HG02571 (cell line): ENCODE measurements around the gene SERP2.

Source experiments
- ATAC-seq: cut with Tn5 transposase; IDR thresholded peaks from one replicate; pipeline ENCODE4 v1.9.1; 2021; ENCODE audit warnings: mild to moderate bottlenecking, moderate library complexity; ENCODE audit not compliant: unreplicated experiment

The SERP2 gene

DNA sequence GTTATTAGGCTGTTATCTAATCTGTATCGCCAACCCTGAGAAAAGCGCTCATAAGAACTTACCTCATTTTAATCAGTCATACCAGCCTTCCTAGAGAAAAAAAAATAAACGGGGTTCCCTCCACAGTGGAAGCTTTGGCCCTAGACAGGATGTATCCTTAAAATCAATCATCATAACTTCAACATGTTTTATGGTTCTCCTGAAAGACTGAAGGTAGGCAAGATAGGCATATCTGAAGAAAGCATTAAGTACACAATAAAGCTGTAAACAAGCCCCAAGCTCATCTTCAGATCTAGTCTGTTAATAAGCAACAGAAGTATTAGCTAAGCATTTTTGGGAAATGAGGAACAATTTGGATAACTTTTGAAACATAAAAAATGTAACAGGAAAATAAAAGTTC, 18.7 kb upstream of the SERP2 start:
- ATAC-seq, result no peak

DNA sequence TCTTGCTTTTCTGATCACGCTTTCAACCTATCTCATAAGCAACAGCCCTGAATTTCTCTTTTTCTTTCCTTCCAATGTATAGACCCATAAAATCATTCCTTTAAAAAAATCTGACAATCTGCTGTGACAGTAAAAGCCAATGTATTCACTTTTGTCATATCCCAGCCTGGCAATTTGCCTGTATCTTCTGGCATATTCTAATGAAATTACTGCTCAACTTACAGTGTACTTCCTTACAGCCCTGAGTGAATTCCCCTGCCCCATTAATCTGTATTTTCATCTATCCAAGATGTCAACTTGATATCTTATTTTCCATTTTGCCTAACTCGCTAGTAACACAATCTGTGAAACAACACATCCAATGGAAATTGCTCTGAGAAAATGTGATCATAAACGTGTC, 18.0 kb upstream of the SERP2 start:
- no peak for ATAC-seq

GRCh38 chr13:44359983-44360375, 13.6 kb upstream of the SERP2 start:
- no peak for ATAC-seq

DNA sequence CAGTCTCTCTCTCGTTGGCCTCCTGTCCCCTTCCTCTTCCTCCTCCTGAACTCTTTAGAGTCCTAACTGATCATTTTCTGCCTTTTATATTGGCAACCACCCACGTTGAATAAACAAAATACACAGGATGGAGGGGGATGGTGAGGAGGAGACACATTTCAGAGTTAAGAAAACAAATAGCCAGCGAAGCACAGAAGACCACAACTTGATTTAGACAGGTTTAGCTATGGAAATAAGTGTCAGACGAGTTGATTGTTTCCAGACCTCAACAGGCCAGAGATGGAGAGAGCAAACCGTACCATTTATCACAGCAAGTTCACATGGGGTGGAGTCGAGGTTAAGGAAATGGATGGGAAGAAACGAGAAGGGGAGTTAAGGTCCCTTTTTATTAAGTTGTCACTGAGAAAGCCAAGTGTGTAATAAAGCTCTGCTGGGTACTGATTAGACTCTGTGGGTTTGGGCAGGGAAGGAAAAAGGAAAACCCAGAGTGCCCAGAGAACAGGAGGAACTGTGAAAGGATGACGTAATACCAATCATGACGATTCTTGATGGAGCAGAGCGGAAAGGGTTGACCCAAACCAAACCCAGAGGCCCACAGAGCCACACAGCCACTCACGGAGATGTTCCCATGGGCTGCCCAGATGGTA, 11.1 kb upstream of the SERP2 start:
- ATAC-seq, result no peak

- no peak for ATAC-seq
These were observed 9.8 kb upstream of the SERP2 start for GRCh38 chr13:44363631-44364344.

DNA sequence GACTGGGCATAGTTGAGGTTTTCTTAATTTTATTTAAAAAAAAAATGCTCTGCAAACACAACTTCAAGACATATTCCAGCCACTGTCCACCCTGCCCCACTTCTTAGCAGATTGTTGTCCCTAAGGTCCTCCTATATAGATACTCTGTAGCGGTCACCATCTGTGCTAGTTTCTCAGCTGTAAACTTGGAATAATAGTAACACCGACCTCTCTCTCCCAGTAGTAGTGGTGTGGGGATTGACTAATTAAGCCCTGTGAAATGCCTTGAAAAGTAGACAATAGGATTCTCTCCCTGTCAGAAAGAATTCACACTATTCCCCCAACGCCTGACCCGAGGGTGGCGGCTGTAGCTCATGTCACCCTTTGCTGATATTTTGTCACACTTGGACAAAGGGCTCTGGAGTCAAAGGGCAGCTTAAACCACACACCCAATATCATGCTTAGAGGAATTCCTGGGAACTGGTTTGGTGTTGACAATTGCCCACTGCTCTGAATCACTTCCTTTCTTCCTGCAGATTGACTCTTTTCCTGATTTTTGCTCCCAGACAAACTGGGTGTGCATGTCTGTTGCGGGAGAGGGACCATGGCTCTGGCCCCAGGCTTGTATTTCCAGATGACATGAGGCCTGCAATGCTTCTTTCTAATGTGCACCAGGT, 9.2 kb upstream of the SERP2 start:
- ATAC-seq, result no peak

DNA sequence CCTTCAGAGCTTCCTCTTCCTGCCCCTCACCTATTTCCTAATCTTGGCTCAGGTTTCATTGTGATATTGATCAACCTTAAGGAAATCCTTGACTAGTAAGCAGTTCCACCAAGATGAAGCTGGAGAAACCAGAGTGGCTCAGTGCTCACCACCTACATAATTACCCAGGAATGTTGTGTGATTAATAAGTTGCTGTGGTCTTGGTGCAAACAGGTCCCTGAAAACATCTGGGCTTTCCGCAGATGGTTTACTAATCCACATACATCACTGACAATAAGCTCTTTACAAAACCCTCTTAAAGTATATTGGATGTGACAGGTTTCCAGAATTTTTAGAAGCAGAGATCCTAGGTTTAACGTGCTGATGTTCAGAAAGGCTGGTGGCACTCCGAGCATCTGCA, 8.6 kb upstream of the SERP2 start:
- ATAC-seq, result no peak

- no peak for ATAC-seq
These were observed 7.7 kb upstream of the SERP2 start for GRCh38 chr13:44365899-44366298.

- ATAC-seq, result no peak
These were observed 5.5 kb upstream of the SERP2 start for GRCh38 chr13:44368062-44368591.

DNA sequence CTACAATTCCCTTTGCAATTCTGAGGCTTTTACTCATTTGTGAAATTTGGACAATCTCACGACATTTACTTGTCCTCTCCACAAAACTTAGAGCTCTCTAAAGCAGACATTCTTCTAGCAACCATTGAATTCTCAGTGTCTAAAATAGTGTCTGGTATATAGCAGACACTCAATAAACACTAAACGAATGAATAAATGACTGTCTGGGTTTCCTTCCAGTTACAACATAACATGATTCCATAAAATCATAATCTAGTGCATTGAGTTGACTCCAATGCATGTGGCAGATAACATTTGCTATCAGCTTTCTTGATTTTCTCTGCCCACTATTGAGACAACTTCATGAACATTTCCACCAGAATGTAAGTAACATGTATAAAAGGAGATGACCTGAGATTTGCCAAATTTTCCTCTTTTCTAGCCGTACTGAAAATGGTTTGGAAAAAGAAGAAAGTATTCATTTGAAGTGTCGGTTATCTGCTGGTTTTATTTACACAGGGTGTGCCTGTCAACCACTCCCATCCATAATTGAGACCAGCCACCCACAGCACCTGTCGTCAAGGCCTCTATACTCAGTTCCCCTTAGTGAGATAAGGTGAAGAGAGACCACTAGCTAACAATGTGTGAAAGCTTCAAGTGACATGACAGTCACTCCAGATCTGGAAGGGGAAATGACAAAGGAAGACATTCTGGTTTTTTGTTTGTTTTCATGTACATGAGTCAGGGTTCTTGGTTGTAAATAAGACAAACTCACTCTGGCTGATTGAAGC, 4.8 kb upstream of the SERP2 start:
- ATAC-seq, result no peak

DNA sequence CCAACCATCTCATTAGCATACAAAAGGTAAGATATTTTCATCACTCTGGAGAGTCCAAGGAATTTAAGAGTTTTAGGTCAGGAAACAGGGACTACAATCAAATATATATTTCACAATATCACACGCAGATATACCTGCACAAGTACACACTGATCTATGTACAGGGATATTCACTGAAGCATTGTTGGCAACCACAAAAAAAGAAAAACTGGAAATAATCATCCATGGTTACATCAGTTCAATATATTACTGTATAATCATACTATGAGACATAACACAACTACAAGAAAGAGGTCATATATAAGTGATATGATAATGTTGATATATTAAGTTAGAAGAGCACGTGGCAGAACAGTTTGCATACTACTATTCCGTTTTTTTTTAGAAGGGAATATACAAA, 2.2 kb upstream of the SERP2 start:
- ATAC-seq, result no peak

DNA sequence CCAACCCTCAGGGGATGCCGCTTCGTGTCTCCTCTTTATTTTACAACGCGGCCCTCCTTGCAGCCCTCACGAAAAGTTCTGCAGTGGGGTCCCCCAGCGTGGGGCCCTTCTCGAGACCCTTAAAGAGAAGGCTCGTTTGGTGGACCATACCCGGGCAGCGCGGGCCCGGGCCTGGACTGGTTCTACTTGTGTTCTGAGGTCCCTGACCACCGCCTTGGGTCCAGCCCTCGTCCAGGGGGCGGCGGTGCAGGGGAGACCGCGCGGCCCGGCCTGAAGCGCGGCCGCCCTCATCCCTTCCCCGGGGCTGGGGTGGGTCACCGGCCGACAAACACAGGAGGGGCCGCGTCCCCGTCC, 400 bp upstream of the SERP2 start:
- no peak for ATAC-seq

DNA sequence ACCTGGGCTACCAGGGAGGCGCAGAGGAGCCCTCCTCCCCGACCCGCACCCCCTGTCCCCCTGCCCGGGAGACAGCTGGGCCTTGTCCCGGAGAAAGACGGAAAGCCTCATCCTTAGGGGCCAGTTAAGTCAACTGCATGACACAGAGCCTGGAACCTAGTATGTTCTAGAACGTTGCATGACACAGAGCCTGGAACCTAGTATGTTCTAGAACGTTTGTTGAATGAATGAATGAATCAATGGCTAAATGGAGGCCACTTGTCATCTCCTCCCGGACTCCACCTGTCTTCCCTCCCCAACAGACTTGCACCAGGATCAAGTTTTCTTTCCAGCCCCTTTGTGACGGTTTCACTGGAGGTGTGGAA, 706 bp downstream of the SERP2 start:
- ATAC-seq, result no peak

DNA sequence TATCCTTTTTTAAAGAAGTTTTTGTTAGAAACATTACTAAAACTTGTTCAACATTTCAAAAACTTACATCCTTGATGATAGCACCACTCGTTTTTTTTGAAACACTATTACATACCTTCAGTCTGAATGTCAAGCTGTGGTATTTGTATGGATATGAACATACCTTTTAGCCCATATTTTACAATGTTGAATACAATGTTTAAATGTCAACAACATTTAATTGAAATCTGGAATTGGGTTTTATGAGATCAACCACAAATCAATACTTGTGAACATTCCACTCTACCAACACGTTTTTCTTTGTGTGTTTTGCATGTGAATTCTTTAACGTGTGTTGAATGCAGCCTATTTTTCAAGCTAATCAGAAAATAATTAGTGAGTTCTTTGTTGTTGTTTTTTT, 4.7 kb downstream of the SERP2 start:
- no peak for ATAC-seq

DNA sequence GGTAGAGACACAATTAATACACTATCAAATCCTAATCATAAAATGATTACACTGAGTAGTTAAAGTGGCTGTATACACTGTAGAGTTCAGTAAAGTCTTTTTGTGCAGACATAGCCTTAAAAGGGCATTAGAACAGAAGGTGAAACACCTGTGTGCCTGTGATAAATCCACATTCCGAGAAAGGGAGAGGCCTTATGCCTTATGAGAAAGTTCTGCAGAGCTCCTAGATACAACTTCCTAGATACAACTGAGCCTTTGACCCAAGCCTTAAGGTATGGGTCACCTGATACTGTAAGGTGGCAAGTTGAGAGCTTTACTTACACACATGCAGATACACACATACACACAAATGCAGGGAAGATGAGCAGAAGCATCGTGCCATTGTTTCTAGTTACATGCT, 6.3 kb downstream of the SERP2 start:
- no peak for ATAC-seq

DNA sequence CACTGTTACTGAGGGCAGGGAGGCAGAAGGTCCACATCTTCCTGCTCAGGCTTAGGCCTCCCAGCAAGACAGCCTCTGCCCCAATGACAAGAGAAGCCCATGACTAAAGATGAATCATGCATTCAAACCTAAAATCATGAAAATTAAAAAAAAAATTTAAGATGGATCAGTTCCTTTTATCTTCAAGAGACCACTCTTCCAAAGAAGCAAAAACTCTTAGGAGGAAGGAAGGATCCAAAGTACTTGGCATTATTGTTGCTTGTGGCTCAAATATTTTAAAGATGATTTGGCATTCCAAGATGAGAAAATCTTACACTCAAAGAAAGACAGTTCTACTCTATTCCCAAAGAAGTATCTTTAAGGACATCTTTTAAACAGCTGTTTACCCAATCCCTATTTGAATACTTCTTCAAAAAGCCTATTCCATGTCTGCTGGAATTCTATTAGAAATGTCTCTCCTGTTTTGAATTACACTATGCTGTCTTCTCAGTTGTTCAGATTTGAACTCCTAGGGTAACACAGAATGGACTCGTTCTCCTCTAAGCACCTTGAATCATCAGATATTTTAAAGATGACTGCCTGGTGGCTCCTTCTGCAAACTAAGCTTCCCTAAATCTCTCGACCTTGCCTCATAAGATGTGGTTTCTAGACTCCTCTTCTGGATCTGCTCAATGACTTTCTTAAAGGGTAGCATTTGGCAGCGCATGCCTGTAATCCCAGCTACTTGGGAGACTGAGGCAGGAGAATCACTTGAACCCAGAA, 7.0 kb downstream of the SERP2 start:
- no peak for ATAC-seq

GRCh38 chr13:44382635-44383145, 9.1 kb downstream of the SERP2 start:
- ATAC-seq, result no peak

DNA sequence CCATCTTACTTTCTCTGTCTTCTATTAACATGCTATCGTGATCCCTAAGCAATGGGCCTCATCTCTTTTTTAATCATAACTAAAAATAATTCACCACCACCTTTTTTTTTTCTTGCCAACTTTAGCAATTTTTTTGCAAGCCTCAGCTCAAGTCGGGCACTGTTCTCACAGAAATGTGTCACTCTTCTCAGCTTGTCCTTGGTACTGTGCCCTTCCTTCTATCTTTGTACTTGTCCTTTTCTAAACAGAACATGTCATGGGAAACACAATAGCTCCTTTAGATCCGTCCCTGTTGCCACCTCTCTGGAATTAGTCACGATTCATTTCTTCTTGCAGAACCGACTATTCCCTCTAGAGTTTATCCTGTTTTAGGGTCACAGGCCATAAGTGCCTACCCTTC, 10.3 kb downstream of the SERP2 start:
- ATAC-seq, result no peak

DNA sequence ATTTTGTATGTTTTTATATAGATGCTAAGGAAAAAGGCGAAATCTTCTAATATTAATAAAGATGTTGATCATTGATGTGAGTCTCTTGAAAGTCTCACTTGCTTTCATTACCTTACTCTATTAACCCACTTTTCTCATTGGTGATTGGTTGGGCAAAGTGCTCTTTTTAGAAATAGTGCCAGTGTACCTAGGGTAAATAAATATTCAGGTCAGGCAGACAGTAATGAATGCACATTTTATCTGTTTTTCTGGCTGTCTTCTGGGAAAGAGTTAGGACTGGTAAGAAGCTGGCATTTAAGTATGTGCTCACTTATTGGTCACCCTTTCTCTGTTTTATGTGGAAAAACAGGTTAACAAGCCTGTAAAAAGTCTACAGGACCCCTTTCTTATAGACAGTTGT, 11.2 kb downstream of the SERP2 start:
- no peak for ATAC-seq

DNA sequence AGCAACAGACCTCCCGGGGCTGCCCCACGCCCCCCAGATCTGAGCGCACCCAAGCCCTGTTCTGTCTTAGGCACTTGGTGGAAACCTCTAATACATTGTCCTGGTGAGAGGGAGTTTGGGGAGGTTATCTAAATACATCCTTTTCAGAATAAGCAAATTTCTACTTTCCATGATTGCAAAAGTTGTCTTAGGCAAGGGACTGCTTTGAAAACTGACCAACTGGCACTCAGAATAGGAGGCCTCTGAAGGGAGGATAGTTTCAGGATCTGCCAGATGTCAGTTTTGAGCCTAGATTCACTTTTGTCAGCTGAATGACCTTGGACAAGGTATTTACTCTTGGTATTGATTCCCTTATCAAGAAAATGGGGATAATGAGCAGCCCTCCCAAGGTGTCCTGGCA, 11.8 kb downstream of the SERP2 start:
- ATAC-seq, result no peak

DNA sequence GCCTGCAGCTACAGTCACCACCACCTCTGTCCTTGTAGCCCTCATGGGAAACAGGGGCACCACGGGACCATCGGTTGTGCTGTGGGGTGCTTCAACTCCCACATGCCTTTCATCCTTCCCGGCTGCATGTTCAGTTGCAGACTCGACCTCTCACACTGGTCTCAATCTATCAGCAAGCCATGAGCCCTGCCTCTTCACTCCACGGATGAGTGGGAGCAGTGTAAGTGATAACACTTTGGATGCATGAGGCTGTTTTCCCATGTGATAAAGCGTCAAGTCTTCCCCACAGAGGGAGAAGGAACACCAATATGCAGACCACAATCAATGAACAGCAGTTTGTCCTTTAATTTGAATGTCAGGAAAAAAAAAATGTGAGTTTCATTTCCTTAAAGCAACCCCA, 12.2 kb downstream of the SERP2 start:
- ATAC-seq, result no peak
